Testis (tissue), 3 donors: ENCODE results near the gene GMPPB. TPM values are rescaled to one million over a fixed set of nuclear protein-coding genes. Genes with fewer than 3 reads are reported as not detected.

ENCODE experiments used
- DNase-seq: peaks from one replicate; pipeline ENCODE4 v3.0.0-alpha.2; 2019
- H3K27ac ChIP-seq, 2 donors: fragments of 200-600 bp; sonication (generic); one replicate each; pipeline ENCODE4 v1.5.1; 2019
- H3K27me3 ChIP-seq: fragments of 200-600 bp; sonication (generic); one replicate; pipeline ENCODE4 v1.5.1; 2019
- H3K36me3 ChIP-seq: fragments of 200-600 bp; sonication (generic); one replicate; pipeline ENCODE4 v1.5.1; 2017; ENCODE audit warnings: low read depth; ENCODE audit errors: missing control alignments
- H3K4me1 ChIP-seq: fragments of 200-600 bp; sonication (generic); one replicate; pipeline ENCODE4 v1.5.1; 2019
- H3K4me3 ChIP-seq, 2 donors: fragments of 200-600 bp; sonication (generic); one replicate each; pipeline ENCODE4 v1.5.1; 2017 to 2019
- H3K9me3 ChIP-seq: fragments of 200-600 bp; sonication (generic); one replicate; pipeline ENCODE4 v1.5.1; 2017
- POLR2A ChIP-seq: fragments of 450-650 bp; IDR thresholded peaks from one replicate; pipeline ENCODE4 v1.6.1; 2017; ENCODE audit warnings: antibody characterized with exemption, mild to moderate bottlenecking, moderate library complexity
- WGBS, 2 donors: methylation state at CpG; one replicate each; pipeline ENCODE4 v1.1.5; 2018; 5-methylcytosine and 5-hydroxymethylcytosine counted together
- intact Hi-C: fragments of 100-400 bp; cut with DNase I; formaldehyde crosslinking; loops from one replicate; pipeline ENCODE4 v1.15.1; 2023; ENCODE audit warnings: low total_unique reads
- polyA plus RNA-seq: library from polyadenylated mRNA; stranded (reverse); fragments of 350-450 nt; fragmentation: Illumina TruSeq; extraction: RNeasy Lipid Tissue Mini Kit (QIAGEN cat#74804); gene quantifications from one replicate; pipeline ENCODE4 v1.2.3, GENCODE V29; 2014; ENCODE audit warnings: low read depth, low replicate concordance; ENCODE audit not compliant: insufficient read depth
- small RNA-seq, 2 donors: library from RNA; depleted of rRNA; stranded (forward); fragments of <200 nt; gene quantifications; one replicate each; pipeline ENCODE3, GENCODE V24; 2016
- total RNA-seq, 2 donors: library from RNA; depleted of rRNA; stranded (reverse); fragments of >200 nt; gene quantifications; one replicate each; pipeline ENCODE4 v1.2.3, GENCODE V29; 2016
- TF ChIP-seq, protein P1 (sequence below), 3 experiments: fragments of 450-650 bp in 2 of 3; fragments of 200-600 bp in 1 of 3; sonication (generic) in 1 of 3; IDR thresholded peaks; one replicate each; pipeline ENCODE4 v1.5.1; 2016 to 2019; ENCODE audit warnings: antibody characterized with exemption in 3 of 3, mild to moderate bottlenecking in 2 of 3, moderate library complexity in 1 of 3

GMPPB gene
- total and polyA plus RNA-seq, 3 donors from 2014 or later, result 15.7 to 23.4 (median 16.8) TPM

DNA sequence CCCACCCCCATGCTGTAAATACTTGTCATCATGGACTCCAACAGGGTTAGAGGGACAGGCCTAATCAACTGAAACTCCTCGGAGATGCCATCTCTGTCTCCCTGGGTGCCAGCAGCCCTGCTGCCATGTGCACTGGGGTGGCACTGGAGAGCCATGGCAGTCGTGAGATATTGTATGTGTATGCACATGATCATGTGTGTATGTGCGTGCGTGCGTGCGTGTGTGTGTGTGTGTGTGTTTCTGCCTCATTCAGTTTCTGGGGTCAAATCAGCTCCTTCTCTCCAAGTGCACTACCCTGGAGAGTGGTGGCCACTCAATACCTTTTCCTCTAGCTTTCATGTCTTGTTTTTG lies 52.8 kb downstream of the GMPPB start:
- Histone ChIP-seq H3K4me1 (peaks cover 12% of the 10 kb centered on the region), H3K9me3 (no peaks in the 10 kb centered on the region), H3K36me3 (no peaks in the 10 kb centered on the region), H3K27ac (no peak overlapping the region), H3K4me3 (no peak overlapping the region), H3K27me3 (no peaks in the 10 kb centered on the region)
- DNase-seq, result no peak
- 56 to 72% methylated on average over 6 of the region's 6 CpGs for WGBS, 2 donors
- TF ChIP-seq, protein P1, sequence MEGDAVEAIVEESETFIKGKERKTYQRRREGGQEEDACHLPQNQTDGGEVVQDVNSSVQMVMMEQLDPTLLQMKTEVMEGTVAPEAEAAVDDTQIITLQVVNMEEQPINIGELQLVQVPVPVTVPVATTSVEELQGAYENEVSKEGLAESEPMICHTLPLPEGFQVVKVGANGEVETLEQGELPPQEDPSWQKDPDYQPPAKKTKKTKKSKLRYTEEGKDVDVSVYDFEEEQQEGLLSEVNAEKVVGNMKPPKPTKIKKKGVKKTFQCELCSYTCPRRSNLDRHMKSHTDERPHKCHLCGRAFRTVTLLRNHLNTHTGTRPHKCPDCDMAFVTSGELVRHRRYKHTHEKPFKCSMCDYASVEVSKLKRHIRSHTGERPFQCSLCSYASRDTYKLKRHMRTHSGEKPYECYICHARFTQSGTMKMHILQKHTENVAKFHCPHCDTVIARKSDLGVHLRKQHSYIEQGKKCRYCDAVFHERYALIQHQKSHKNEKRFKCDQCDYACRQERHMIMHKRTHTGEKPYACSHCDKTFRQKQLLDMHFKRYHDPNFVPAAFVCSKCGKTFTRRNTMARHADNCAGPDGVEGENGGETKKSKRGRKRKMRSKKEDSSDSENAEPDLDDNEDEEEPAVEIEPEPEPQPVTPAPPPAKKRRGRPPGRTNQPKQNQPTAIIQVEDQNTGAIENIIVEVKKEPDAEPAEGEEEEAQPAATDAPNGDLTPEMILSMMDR (IDR thresholded peaks at IDR 0.05), result no peak
- no peak for TF ChIP-seq POLR2A
- intact Hi-C loops, result loop anchor here (10.0 kb wide), 1 partner anchor 126 kb away; no protein-coding TSS in a partner anchor

Small RNA genes lying within 50 kb of the gene (small RNA-seq; reads per million reads assigned to genes)
- gene AMIGO3, result 0 reads per million in 2 donors
- 0 reads per million in 2 donors for gene COX6CP14

Other genes starting within 250 kb of the GMPPB start
- 10 to 100 TPM; 18.9 to 25.3 TPM for gene BSN, start 169.5 kb downstream of the GMPPB start, total RNA-seq
- 9.9 TPM for gene BSN, start 169.5 kb downstream of the GMPPB start, polyA plus RNA-seq
- gene APEH, start 49.6 kb downstream of the GMPPB start, total RNA-seq, result 10 to 100 TPM; 76.7 to 94.5 TPM
- 72.3 TPM for gene APEH, start 49.6 kb downstream of the GMPPB start, polyA plus RNA-seq
- gene MST1, start 34.5 kb downstream of the GMPPB start, total RNA-seq, result 10 to 100 TPM; 60.3 to 67.1 TPM
- gene MST1, start 34.5 kb downstream of the GMPPB start, polyA plus RNA-seq, result 73.4 TPM
- gene RNF123, start 34.4 kb downstream of the GMPPB start, total RNA-seq, result 10 to 100 TPM; 72.4 to 79.7 TPM
- 54.7 TPM for gene RNF123, start 34.4 kb downstream of the GMPPB start, polyA plus RNA-seq
- 10 to 100 TPM in 1 of 2 donors, 1 to 10 TPM in 1; 8.8 to 14.8 TPM for gene AMIGO3, start 4.3 kb downstream of the GMPPB start, total RNA-seq
- 3.0 TPM for gene AMIGO3, start 4.3 kb downstream of the GMPPB start, polyA plus RNA-seq
- gene IP6K1, start 62.6 kb upstream of the GMPPB start, total RNA-seq, result 100 to 1,000 TPM in 1 of 2 donors, 10 to 100 TPM in 1; 97.4 to 134 TPM
- gene IP6K1, start 62.6 kb upstream of the GMPPB start, polyA plus RNA-seq, result 96.0 TPM
- 1 to 10 TPM; 5.5 to 5.9 TPM for gene CDHR4, start 75.9 kb upstream of the GMPPB start, total RNA-seq
- gene CDHR4, start 75.9 kb upstream of the GMPPB start, polyA plus RNA-seq, result 11.7 TPM
- 1 to 10 TPM; 5.1 to 6.3 TPM for gene INKA1, start 79.3 kb upstream of the GMPPB start, total RNA-seq
- gene INKA1, start 79.3 kb upstream of the GMPPB start, polyA plus RNA-seq, result 4.0 TPM
- gene UBA7, start 90.0 kb upstream of the GMPPB start, total RNA-seq, result 10 to 100 TPM; 34.0 to 49.7 TPM
- 27.2 TPM for gene UBA7, start 90.0 kb upstream of the GMPPB start, polyA plus RNA-seq
- gene TRAIP, start 132.6 kb upstream of the GMPPB start, total RNA-seq, result 10 to 100 TPM; 15.8 to 21.3 TPM
- gene TRAIP, start 132.6 kb upstream of the GMPPB start, polyA plus RNA-seq, result 16.0 TPM
- 1 to 10 TPM; 1.2 to 2.3 TPM for gene CAMKV, start 146.0 kb upstream of the GMPPB start, total RNA-seq
- 4.0 TPM for gene CAMKV, start 146.0 kb upstream of the GMPPB start, polyA plus RNA-seq
- gene MST1R, start 179.9 kb upstream of the GMPPB start, total RNA-seq, result 10 to 100 TPM in 1 of 2 donors, 1 to 10 TPM in 1; 7.6 to 11.2 TPM
- 15.9 TPM for gene MST1R, start 179.9 kb upstream of the GMPPB start, polyA plus RNA-seq
- gene MON1A, start 205.9 kb upstream of the GMPPB start, total RNA-seq, result 10 to 100 TPM; 16.4 to 17.3 TPM
- 23.9 TPM for gene MON1A, start 205.9 kb upstream of the GMPPB start, polyA plus RNA-seq
- 100 to 1,000 TPM; 212 to 229 TPM for gene RBM6, start 216.2 kb upstream of the GMPPB start, total RNA-seq
- 104 TPM for gene RBM6, start 216.2 kb upstream of the GMPPB start, polyA plus RNA-seq